PC-9 (cell line): Measurements from ENCODE around the gene LENG8. TPM values are rescaled to one million over a fixed set of nuclear protein-coding genes. Genes with fewer than 3 reads are reported as not detected.

Experiments
- BruUV-seq: library from RNA; stranded (reverse); fragments of 400-500 nt; replicated peaks from 2 replicates; lab custom pipeline; 2021; lab: Mats Ljungman, UMichigan
- CTCF ChIA-PET: fragments of 300-600 bp; sonication (Branson Sonifier 250); formaldehyde crosslinking; loops from one replicate; lab custom pipeline; 2022; ENCODE audit warnings: antibody characterized with exemption; lab: Charles Lee
- POLR2A ChIA-PET: fragments of 300-600 bp; sonication (Branson Sonifier 250); formaldehyde crosslinking; loops from one replicate; lab custom pipeline; 2022; ENCODE audit warnings: antibody characterized with exemption; ENCODE audit not compliant: unreplicated experiment; lab: Charles Lee
- DNase-seq, 2 experiments: peaks; one replicate each; pipeline versions ENCODE4 v3.0.0 to v3.0.0-alpha.2; 2015 to 2022; ENCODE audit warnings: mixed read lengths in 1 of 2
- H2AFZ ChIP-seq: fragments of 200-600 bp; sonication (generic); 2 replicates; pipeline ENCODE4 v1.8.1; 2017; ENCODE audit warnings: antibody characterized with exemption
- H3F3A ChIP-seq: fragments of 200-600 bp; sonication (generic); 2 replicates; pipeline ENCODE4 v1.8.1; 2017; ENCODE audit warnings: antibody characterized with exemption, mild to moderate bottlenecking, low read depth; ENCODE audit not compliant: insufficient read depth
- H3K27ac ChIP-seq: fragments of 200-600 bp; sonication (generic); 2 replicates; pipeline ENCODE4 v1.6.1; 2016; ENCODE audit warnings: mixed run types
- H3K27me3 ChIP-seq: fragments of 200-600 bp; sonication (generic); 2 replicates; pipeline ENCODE4 v1.6.1; 2016; ENCODE audit warnings: low read depth, mixed run types; ENCODE audit not compliant: insufficient read depth
- H3K36me3 ChIP-seq: fragments of 200-600 bp; sonication (generic); 2 replicates; pipeline ENCODE4 v1.6.1; 2016; ENCODE audit warnings: low read depth, mixed run types
- H3K4me1 ChIP-seq: fragments of 200-600 bp; sonication (generic); replicated peaks from 2 replicates; pipeline ENCODE4 v1.6.1; 2016; ENCODE audit warnings: mixed run types; ENCODE audit not compliant: insufficient read depth
- H3K4me2 ChIP-seq: fragments of 200-600 bp; sonication (generic); 2 replicates; pipeline ENCODE4 v1.6.1; 2017; ENCODE audit warnings: mixed run types
- H3K4me3 ChIP-seq: fragments of 200-600 bp; sonication (generic); 2 replicates; pipeline ENCODE4 v1.6.1; 2016; ENCODE audit warnings: mixed run types
- H3K79me2 ChIP-seq: fragments of 200-600 bp; sonication (generic); 2 replicates; pipeline ENCODE4 v1.6.1; 2017; ENCODE audit warnings: low read depth, mixed run types
- H3K9me2 ChIP-seq: fragments of 200-600 bp; sonication (generic); 2 replicates; pipeline ENCODE4 v1.8.1; 2017; ENCODE audit warnings: mild to moderate bottlenecking; ENCODE audit not compliant: insufficient read depth
- H3K9me3 ChIP-seq: fragments of 200-600 bp; sonication (generic); 2 replicates; pipeline ENCODE4 v1.8.1; 2016; ENCODE audit warnings: low read depth; ENCODE audit not compliant: insufficient read depth
- H4K20me1 ChIP-seq: fragments of 200-600 bp; sonication (generic); 2 replicates; pipeline ENCODE4 v1.8.1; 2017; ENCODE audit not compliant: insufficient read depth
- EZH2 ChIP-seq: fragments of 200-600 bp; sonication (generic); IDR thresholded peaks from 2 replicates; pipeline ENCODE4 v1.8.0; 2017; ENCODE audit warnings: antibody characterized with exemption, low read depth
- intact Hi-C: fragments of 100-400 bp; cut with micrococcal nuclease; formaldehyde crosslinking; loops from one replicate; pipeline ENCODE4 v1.10.0; 2022; ENCODE audit not compliant: unreplicated experiment
- total RNA-seq: library from RNA; stranded (reverse); gene quantifications from 2 replicates; pipeline ENCODE4 v1.2.3, GENCODE V29; 2021
- TF ChIP-seq, protein P1 (sequence below): fragments of 200-600 bp; sonication (generic); conservative IDR thresholded peaks from 2 replicates; pipeline ENCODE4 v1.6.1; 2017; ENCODE audit warnings: mixed run types, antibody characterized with exemption, mild to moderate bottlenecking, moderate library complexity

Gene LENG8
- total RNA-seq, 1 experiment from 2014 or later: 274 TPM

DNA sequence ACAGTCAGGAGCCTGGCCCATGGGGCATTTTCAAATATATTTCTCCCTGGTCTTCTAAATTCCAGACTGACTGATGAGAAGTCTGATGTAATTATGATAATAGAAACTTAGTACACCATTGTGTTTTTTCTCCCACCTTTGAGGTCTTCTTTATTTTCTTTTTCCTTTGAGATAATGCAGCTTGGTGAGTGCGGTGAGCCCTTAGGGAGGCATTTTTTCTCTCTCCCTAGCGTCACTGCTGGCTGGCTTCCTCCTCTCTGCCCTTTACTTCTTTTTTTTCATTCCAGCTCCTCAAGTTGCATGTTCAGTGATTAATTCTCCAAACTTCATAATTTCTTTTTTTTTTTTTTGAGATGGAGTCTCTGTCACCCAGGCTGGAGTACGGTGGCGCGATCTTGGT is 36.9 kb downstream of the LENG8 start:
- POLR2A ChIA-PET: no interaction called here
- DNase-seq: peak in 1 of 2 experiments; percentile 21
- Histone ChIP-seq H4K20me1 (no peaks in the 10 kb centered on the region), H3K9me2 (no peaks in the 10 kb centered on the region), H3K9me3 (no peaks in the 10 kb centered on the region), H2AFZ (no peak overlapping the region), H3K4me1 (no peaks in the 10 kb centered on the region), H3K27ac (no peak overlapping the region), H3K79me2 (no peaks in the 10 kb centered on the region), H3K4me2 (no peak overlapping the region), H3K4me3 (no peak overlapping the region), H3F3A (no peaks in the 10 kb centered on the region), H3K36me3 (no peaks in the 10 kb centered on the region), H3K27me3 (peaks cover 56% of the 10 kb centered on the region)
- no TSS peak for BruUV-seq
- no peak for TF ChIP-seq EZH2
- TF ChIP-seq, protein P1, sequence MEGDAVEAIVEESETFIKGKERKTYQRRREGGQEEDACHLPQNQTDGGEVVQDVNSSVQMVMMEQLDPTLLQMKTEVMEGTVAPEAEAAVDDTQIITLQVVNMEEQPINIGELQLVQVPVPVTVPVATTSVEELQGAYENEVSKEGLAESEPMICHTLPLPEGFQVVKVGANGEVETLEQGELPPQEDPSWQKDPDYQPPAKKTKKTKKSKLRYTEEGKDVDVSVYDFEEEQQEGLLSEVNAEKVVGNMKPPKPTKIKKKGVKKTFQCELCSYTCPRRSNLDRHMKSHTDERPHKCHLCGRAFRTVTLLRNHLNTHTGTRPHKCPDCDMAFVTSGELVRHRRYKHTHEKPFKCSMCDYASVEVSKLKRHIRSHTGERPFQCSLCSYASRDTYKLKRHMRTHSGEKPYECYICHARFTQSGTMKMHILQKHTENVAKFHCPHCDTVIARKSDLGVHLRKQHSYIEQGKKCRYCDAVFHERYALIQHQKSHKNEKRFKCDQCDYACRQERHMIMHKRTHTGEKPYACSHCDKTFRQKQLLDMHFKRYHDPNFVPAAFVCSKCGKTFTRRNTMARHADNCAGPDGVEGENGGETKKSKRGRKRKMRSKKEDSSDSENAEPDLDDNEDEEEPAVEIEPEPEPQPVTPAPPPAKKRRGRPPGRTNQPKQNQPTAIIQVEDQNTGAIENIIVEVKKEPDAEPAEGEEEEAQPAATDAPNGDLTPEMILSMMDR: no peak
- intact Hi-C loops: no loop called here
- CTCF ChIA-PET: no interaction called here

- POLR2A ChIA-PET: no interaction called here
- H3K79me2 ChIP-seq: no peaks in the 10 kb centered on the region
- no peak overlapping the region for H3K27ac ChIP-seq
- CTCF ChIA-PET: no interaction called here
- H3K9me2 ChIP-seq: no peaks in the 10 kb centered on the region
- TF ChIP-seq, protein P1: no peak
- TF ChIP-seq EZH2: no peak
- H4K20me1 ChIP-seq: no peaks in the 10 kb centered on the region
- H3K4me1 ChIP-seq: no peaks in the 10 kb centered on the region
- no peaks in the 10 kb centered on the region for H3K9me3 ChIP-seq
- no peaks in the 10 kb centered on the region for H3F3A ChIP-seq
- no peak overlapping the region for H3K4me2 ChIP-seq
- BruUV-seq: no TSS peak
- H3K27me3 ChIP-seq: peaks cover 82% of the 10 kb centered on the region
- peak in 1 of 2 experiments; percentile 2 for DNase-seq
- no peak overlapping the region for H2AFZ ChIP-seq
- no peaks in the 10 kb centered on the region for H3K36me3 ChIP-seq
- no peak overlapping the region for H3K4me3 ChIP-seq
- intact Hi-C loops: no loop called here
Measured at GRCh38 chr19:54489341-54489740, 40.3 kb downstream of the LENG8 start.

DNA sequence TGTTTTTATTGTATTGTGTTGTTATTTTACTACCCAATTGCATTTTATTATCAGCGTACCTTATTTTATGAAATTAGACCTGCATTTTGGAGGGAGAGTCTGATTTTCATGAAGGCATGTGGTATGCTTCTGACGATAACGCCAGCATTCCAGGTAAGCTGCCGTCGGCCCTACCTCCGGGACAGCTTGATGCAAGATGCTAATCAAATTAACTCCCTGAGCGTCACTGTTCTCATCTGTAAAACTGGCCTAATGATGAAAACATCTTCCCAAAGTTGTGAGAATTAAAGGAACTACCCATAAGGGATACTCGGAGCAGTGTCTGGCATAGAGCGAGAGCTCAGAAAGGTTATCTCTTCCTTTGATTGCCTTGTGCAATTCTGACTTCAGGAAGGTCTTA is 40.8 kb downstream of the LENG8 start:
- Histone ChIP-seq H2AFZ (no peak overlapping the region), H3K9me2 (no peaks in the 10 kb centered on the region), H4K20me1 (no peaks in the 10 kb centered on the region), H3K4me3 (no peak overlapping the region), H3K27me3 (peaks cover 82% of the 10 kb centered on the region), H3K9me3 (no peaks in the 10 kb centered on the region), H3F3A (no peaks in the 10 kb centered on the region), H3K27ac (no peak overlapping the region), H3K36me3 (no peaks in the 10 kb centered on the region), H3K4me2 (no peak overlapping the region), H3K79me2 (no peaks in the 10 kb centered on the region), H3K4me1 (no peaks in the 10 kb centered on the region)
- POLR2A ChIA-PET: no interaction called here
- no TSS peak for BruUV-seq
- TF ChIP-seq EZH2: no peak
- TF ChIP-seq, protein P1: no peak
- intact Hi-C loops: no loop called here
- CTCF ChIA-PET: no interaction called here
- peak in 1 of 2 experiments; percentile 21 for DNase-seq
